Loucy (cell line): Measurements from ENCODE around the gene GREB1.

ENCODE experiments used
- H2AFZ ChIP-seq: fragments of 200-600 bp; sonication (generic); 2 replicates; pipeline ENCODE4 v1.6.0; 2016; ENCODE audit warnings: antibody characterized with exemption, mild to moderate bottlenecking, low read length, moderate library complexity
- H3F3A ChIP-seq: fragments of 200-600 bp; 2 replicates; pipeline ENCODE4 v1.6.0; 2016; ENCODE audit warnings: antibody characterized with exemption, low read depth, mild to moderate bottlenecking
- H3K27me3 ChIP-seq: fragments of 200-600 bp; sonication (generic); 2 replicates; pipeline ENCODE4 v1.6.1; 2014; ENCODE audit warnings: low read length, mild to moderate bottlenecking; ENCODE audit not compliant: insufficient read depth, poor library complexity, severe bottlenecking
- H3K36me3 ChIP-seq: fragments of 200-600 bp; sonication (generic); 2 replicates; pipeline ENCODE4 v1.6.1; 2016; ENCODE audit warnings: low read length; ENCODE audit not compliant: insufficient read depth
- H3K4me1 ChIP-seq: fragments of 200-600 bp; sonication (generic); 2 replicates; pipeline ENCODE4 v1.5.1; 2014; ENCODE audit warnings: low read length, mild to moderate bottlenecking; ENCODE audit not compliant: insufficient read depth, poor library complexity, severe bottlenecking
- H3K4me2 ChIP-seq: fragments of 200-600 bp; sonication (generic); 2 replicates; pipeline ENCODE4 v1.6.0; 2014; ENCODE audit warnings: antibody characterized with exemption, low read length, low read depth, mild to moderate bottlenecking; ENCODE audit not compliant: poor library complexity, severe bottlenecking
- H3K4me3 ChIP-seq: fragments of 200-600 bp; sonication (generic); 2 replicates; pipeline ENCODE4 v1.5.1; 2014; ENCODE audit warnings: low read length, mild to moderate bottlenecking, mixed read lengths; ENCODE audit not compliant: poor library complexity, severe bottlenecking
- H3K79me2 ChIP-seq: fragments of 200-600 bp; sonication (generic); 2 replicates; pipeline ENCODE4 v1.6.1; 2014; ENCODE audit warnings: low read length; ENCODE audit not compliant: insufficient read depth
- H3K9ac ChIP-seq: fragments of 200-600 bp; sonication (generic); 2 replicates; pipeline ENCODE4 v1.6.0; 2014; ENCODE audit warnings: mild to moderate bottlenecking, low read depth, low read length, moderate library complexity; ENCODE audit not compliant: poor library complexity, severe bottlenecking
- H3K9me2 ChIP-seq: fragments of 200-600 bp; sonication (generic); replicated peaks from 2 replicates; pipeline ENCODE4 v1.6.1; 2016; ENCODE audit warnings: low read depth, low read length, mixed read lengths
- H3K9me3 ChIP-seq: fragments of 200-600 bp; sonication (generic); 2 replicates; pipeline ENCODE4 v1.6.1; 2014; ENCODE audit warnings: mild to moderate bottlenecking, antibody characterized with exemption, low read length, low read depth; ENCODE audit not compliant: insufficient read depth
- H4K20me1 ChIP-seq: fragments of 200-600 bp; sonication (generic); 2 replicates; pipeline ENCODE4 v1.6.0; 2014; ENCODE audit warnings: antibody characterized with exemption, low read length, mild to moderate bottlenecking; ENCODE audit not compliant: insufficient read depth, poor library complexity, severe bottlenecking
- EZH2phosphoT487 ChIP-seq: fragments of 200-600 bp; IDR thresholded peaks from 2 replicates; pipeline ENCODE4 v1.6.1; 2018; ENCODE audit warnings: antibody characterized with exemption, mild to moderate bottlenecking, moderate library complexity, borderline replicate concordance
- TF ChIP-seq, protein P1 (sequence below): fragments of 200-600 bp; sonication (generic); conservative IDR thresholded peaks from 2 replicates; pipeline ENCODE4 v1.5.1; 2014; ENCODE audit warnings: mild to moderate bottlenecking, antibody characterized with exemption, low read length

Gene GREB1

DNA sequence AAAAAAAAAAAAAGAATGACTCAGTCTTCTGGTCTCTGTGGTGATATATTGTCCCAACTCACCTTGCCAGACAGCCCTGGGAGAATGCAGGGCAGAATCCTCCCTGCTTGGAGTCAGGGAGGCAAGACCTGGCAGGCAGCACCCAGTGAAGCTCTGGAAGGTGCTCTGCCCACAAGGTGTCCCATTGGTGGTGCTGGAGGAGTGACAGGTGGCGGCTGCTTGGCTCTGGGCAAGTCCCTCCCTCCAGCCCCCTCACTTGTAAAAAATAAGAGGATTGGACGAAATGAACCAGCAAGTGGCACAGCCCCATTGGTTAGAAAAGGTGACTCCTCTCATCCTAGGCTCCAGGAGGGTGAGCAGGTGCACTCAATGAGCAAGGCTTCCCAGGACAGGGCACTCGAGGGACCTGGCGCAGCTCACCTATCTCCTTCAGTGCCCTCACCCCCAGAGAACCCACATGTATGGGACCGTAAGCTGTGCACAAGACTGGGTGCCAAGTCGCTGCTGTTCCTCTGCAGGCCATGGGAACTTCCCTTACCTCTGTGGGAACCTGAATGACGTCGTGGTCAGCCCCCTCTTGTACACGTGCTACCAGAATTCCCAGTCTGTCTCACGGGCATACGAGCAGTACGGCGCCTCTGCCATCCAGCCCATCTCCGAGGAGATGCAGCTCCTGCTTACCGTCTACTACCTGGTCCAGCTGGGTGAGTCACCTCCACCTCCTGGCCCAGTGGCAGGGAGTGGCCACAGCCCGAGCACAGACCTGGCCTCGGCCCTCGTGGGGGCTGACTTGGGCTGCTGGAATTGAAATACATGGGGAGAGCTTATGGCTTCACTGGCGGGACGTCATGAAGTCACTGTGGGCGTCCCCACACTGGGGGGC is 54.6 kb downstream of the GREB1 start:
- Histone ChIP-seq H3K27me3 (no peaks in the 10 kb centered on the region), H3K4me2 (no peak overlapping the region), H3K36me3 (no peaks in the 10 kb centered on the region), H4K20me1 (no peaks in the 10 kb centered on the region), H3K4me1 (no peaks in the 10 kb centered on the region), H3K4me3 (no peak overlapping the region), H3K9me3 (no peaks in the 10 kb centered on the region), H2AFZ (no peak overlapping the region), H3K79me2 (no peaks in the 10 kb centered on the region), H3F3A (no peaks in the 10 kb centered on the region), H3K9ac (no peak overlapping the region), H3K9me2 (no peaks in the 10 kb centered on the region)
- TF ChIP-seq, protein P1, sequence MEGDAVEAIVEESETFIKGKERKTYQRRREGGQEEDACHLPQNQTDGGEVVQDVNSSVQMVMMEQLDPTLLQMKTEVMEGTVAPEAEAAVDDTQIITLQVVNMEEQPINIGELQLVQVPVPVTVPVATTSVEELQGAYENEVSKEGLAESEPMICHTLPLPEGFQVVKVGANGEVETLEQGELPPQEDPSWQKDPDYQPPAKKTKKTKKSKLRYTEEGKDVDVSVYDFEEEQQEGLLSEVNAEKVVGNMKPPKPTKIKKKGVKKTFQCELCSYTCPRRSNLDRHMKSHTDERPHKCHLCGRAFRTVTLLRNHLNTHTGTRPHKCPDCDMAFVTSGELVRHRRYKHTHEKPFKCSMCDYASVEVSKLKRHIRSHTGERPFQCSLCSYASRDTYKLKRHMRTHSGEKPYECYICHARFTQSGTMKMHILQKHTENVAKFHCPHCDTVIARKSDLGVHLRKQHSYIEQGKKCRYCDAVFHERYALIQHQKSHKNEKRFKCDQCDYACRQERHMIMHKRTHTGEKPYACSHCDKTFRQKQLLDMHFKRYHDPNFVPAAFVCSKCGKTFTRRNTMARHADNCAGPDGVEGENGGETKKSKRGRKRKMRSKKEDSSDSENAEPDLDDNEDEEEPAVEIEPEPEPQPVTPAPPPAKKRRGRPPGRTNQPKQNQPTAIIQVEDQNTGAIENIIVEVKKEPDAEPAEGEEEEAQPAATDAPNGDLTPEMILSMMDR, result no peak
- no peak for TF ChIP-seq EZH2phosphoT487

- Histone ChIP-seq H3F3A (no peaks in the 10 kb centered on the region), H3K4me3 (no peak overlapping the region), H2AFZ (no peak overlapping the region), H3K9ac (no peak overlapping the region), H3K9me3 (no peaks in the 10 kb centered on the region), H3K9me2 (no peaks in the 10 kb centered on the region), H3K36me3 (no peaks in the 10 kb centered on the region), H4K20me1 (no peaks in the 10 kb centered on the region), H3K27me3 (no peaks in the 10 kb centered on the region), H3K4me2 (no peak overlapping the region), H3K4me1 (no peaks in the 10 kb centered on the region), H3K79me2 (no peaks in the 10 kb centered on the region)
- TF ChIP-seq EZH2phosphoT487, result no peak
- TF ChIP-seq, protein P1, result peak; percentile 51
These were observed 55.6 kb downstream of the GREB1 start for GRCh38 chr2:11589316-11589940.

DNA sequence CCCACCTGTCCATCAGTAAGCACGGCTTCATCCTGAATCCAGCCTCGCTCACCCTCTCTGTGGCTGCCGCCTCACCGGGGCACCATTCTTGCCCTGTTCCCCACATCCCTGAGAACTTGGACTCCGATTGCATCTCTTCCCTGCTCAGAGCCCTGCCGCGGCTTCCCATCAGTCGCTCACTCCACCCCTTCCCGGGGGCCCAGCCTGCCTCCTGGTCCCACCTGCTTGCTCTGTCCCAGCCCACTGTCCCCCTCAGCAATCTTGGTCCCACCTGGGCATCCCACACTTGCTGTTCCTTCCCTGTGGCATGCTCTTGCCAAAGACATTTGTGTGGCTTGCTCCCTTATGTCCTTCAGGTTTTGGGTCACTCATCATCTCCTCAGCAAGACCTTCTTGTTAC is 56.3 kb downstream of the GREB1 start:
- Histone ChIP-seq H3K9ac (no peak overlapping the region), H4K20me1 (no peaks in the 10 kb centered on the region), H3K4me3 (no peak overlapping the region), H3K4me2 (no peak overlapping the region), H3K9me3 (no peaks in the 10 kb centered on the region), H3K36me3 (no peaks in the 10 kb centered on the region), H3F3A (no peaks in the 10 kb centered on the region), H3K79me2 (no peaks in the 10 kb centered on the region), H3K4me1 (no peaks in the 10 kb centered on the region), H2AFZ (no peak overlapping the region), H3K9me2 (no peaks in the 10 kb centered on the region), H3K27me3 (no peaks in the 10 kb centered on the region)
- TF ChIP-seq, protein P1, result no peak
- TF ChIP-seq EZH2phosphoT487, result no peak
